ENCODE data around the gene CADPS2.

Gene CADPS2

GRCh38 chr7:122717356-122718089 is 168.7 kb downstream of the CADPS2 start:
- no peaks in the 10 kb centered on the region for H3K27me3 ChIP-seq (ENCODE audit: insufficient read depth, poor library complexity, severe bottlenecking)
- TF ChIP-seq SPI1 (IDR thresholded peaks at IDR 0.05; ENCODE audit: borderline replicate concordance, low read depth), result no peak
- TF ChIP-seq POLR2AphosphoS5 (IDR thresholded peaks at IDR 0.05; ENCODE audit: low read depth), result no peak
- no peak for TF ChIP-seq REST (IDR thresholded peaks at IDR 0.05; ENCODE audit: insufficient replicate concordance, low read depth)
- no peak for TF ChIP-seq CTCF (IDR thresholded peaks at IDR 0.05; ENCODE audit: insufficient read depth, low read length)
- no peak for TF ChIP-seq GABPA (IDR thresholded peaks at IDR 0.05; ENCODE audit: low read depth)
- no peak overlapping the region for H3K27ac ChIP-seq (replicated peaks)
- no peak for DNase-seq (ENCODE audit: low read depth in 1 of 2, low spot score in 1 of 2)
- H3K4me3 ChIP-seq (replicated peaks; ENCODE audit: insufficient read depth, low read length), result no peak overlapping the region

- Histone ChIP-seq H3K27ac (replicated peaks) (no peak overlapping the region), H3K4me3 (replicated peaks; ENCODE audit: insufficient read depth, low read length) (no peak overlapping the region), H3K27me3 (ENCODE audit: insufficient read depth, poor library complexity, severe bottlenecking) (no peaks in the 10 kb centered on the region)
- TF ChIP-seq POLR2AphosphoS5 (IDR thresholded peaks at IDR 0.05; ENCODE audit: low read depth) (no peak), CTCF (IDR thresholded peaks at IDR 0.05; ENCODE audit: insufficient read depth, low read length) (no peak), REST (IDR thresholded peaks at IDR 0.05; ENCODE audit: insufficient replicate concordance, low read depth) (no peak), GABPA (IDR thresholded peaks at IDR 0.05; ENCODE audit: low read depth) (no peak), SPI1 (IDR thresholded peaks at IDR 0.05; ENCODE audit: borderline replicate concordance, low read depth) (no peak)
- no peak for DNase-seq (ENCODE audit: low read depth in 1 of 2, low spot score in 1 of 2)
These were observed 171.1 kb downstream of the CADPS2 start for GRCh38 chr7:122715183-122715582.

- no peak overlapping the region for H3K27ac ChIP-seq (replicated peaks)
- no peak for DNase-seq (ENCODE audit: low read depth in 1 of 2, low spot score in 1 of 2)
- H3K27me3 ChIP-seq (ENCODE audit: insufficient read depth, poor library complexity, severe bottlenecking), result no peaks in the 10 kb centered on the region
- TF ChIP-seq POLR2AphosphoS5 (IDR thresholded peaks at IDR 0.05; ENCODE audit: low read depth) (no peak), SPI1 (IDR thresholded peaks at IDR 0.05; ENCODE audit: borderline replicate concordance, low read depth) (no peak), GABPA (IDR thresholded peaks at IDR 0.05; ENCODE audit: low read depth) (no peak), CTCF (IDR thresholded peaks at IDR 0.05; ENCODE audit: insufficient read depth, low read length) (no peak), REST (IDR thresholded peaks at IDR 0.05; ENCODE audit: insufficient replicate concordance, low read depth) (no peak)
- H3K4me3 ChIP-seq (replicated peaks; ENCODE audit: insufficient read depth, low read length), result no peak overlapping the region
These were observed 175.3 kb downstream of the CADPS2 start for GRCh38 chr7:122710916-122711315.

All from HL-60 (cell line).